Heart left ventricle (tissue), 16 donors: ENCODE data around the gene PGC. TPM values are rescaled to one million over a fixed set of nuclear protein-coding genes. Genes with fewer than 3 reads are reported as not detected.

Source experiments
- ATAC-seq, 4 donors: fragments of 200-7000 bp; cut with Tn5 transposase; one replicate each; pipeline ENCODE4 v1.9.1; 2020 to 2022; ENCODE audit warnings: moderate library complexity in 4 of 4, mild to moderate bottlenecking in 3 of 4, moderate number of reproducible peaks in 1 of 4
- DNase-seq, 5 donors: peaks; one replicate each; pipeline ENCODE4 v3.0.0-alpha.2; 2020
- H3K27ac ChIP-seq, 12 donors: fragments of 200-600 bp; sonication (generic) in 4 of 12; one replicate each; pipeline versions ENCODE4 v1.5.0 to v1.8.0; 2016 to 2022; ENCODE audit warnings: mild to moderate bottlenecking in 2 of 12
- H3K27me3 ChIP-seq, 9 donors: fragments of 200-600 bp; sonication (generic) in 2 of 9; one replicate each; pipeline versions ENCODE4 v1.5.1 to v1.8.0; 2016 to 2022; ENCODE audit warnings: mild to moderate bottlenecking in 3 of 9
- H3K36me3 ChIP-seq, 9 donors: fragments of 200-600 bp; sonication (generic) in 2 of 9; one replicate each; pipeline versions ENCODE4 v1.5.0 to v1.8.0; 2018 to 2022; ENCODE audit warnings: mild to moderate bottlenecking in 2 of 9
- H3K4me1 ChIP-seq, 12 donors: fragments of 200-600 bp; sonication (generic) in 4 of 12; one replicate each; pipeline versions ENCODE4 v1.5.0 to v1.8.0; 2016 to 2022; ENCODE audit warnings: mild to moderate bottlenecking in 3 of 12
- H3K4me3 ChIP-seq, 12 donors: fragments of 200-600 bp; sonication (generic) in 4 of 12; one replicate each; pipeline versions ENCODE4 v1.5.0 to v1.8.0; 2017 to 2022; ENCODE audit warnings: mild to moderate bottlenecking in 9 of 12, moderate library complexity in 4 of 12
- H3K9me3 ChIP-seq, 12 donors: fragments of 200-600 bp; sonication (generic) in 4 of 12; one replicate each; pipeline versions ENCODE4 v1.5.0 to v1.8.0; 2016 to 2022; ENCODE audit warnings: mild to moderate bottlenecking in 1 of 12
- CTCF ChIP-seq, 12 donors: fragments of 200-600 bp; sonication (generic) in 4 of 12; IDR thresholded peaks; one replicate each; pipeline versions ENCODE4 v1.5.0 to v1.8.0; 2018 to 2022; ENCODE audit warnings: antibody characterized with exemption in 12 of 12, mild to moderate bottlenecking in 5 of 12
- POLR2A ChIP-seq, 2 donors: fragments of 450-650 bp; IDR thresholded peaks; one replicate each; pipeline ENCODE4 v1.6.1; 2017; ENCODE audit warnings: antibody characterized with exemption in 2 of 2, mild to moderate bottlenecking in 2 of 2, moderate library complexity in 2 of 2
- WGBS, 4 donors: extraction: QIAGEN DNeasy Blood & Tissue Kit in 2 of 4; methylation state at CpG; one replicate each; pipeline versions ENCODE4 v1.1.5 to v1.1.7; 2013 to 2018; 5-methylcytosine and 5-hydroxymethylcytosine counted together
- intact Hi-C, 10 donors: fragments of 100-400 bp; cut with DNase I; formaldehyde crosslinking; loops; one replicate each; pipeline versions ENCODE4 v1.11.1 to v1.14.2; 2022
- polyA plus RNA-seq, 2 donors: library from polyadenylated mRNA; stranded (reverse); fragments of 200-250 nt; gene quantifications; one replicate each; pipeline ENCODE4 v1.2.3, GENCODE V29; 2013
- total RNA-seq, 9 donors: library from RNA; depleted of rRNA in 2 of 9; stranded (reverse); fragments of >200 nt in 2 of 9; fragmentation: NEBNext Ultra II Directional in 3 of 9; extraction: Animal tissue kit (Norgen Biotek cat#: 25700) in 3 of 9; gene quantifications; one replicate each; pipeline versions ENCODE4 v1.1.0 to v1.2.4, GENCODE V29; 2016 to 2023
- donor health status: ischemic (EF 13 %, LVEDD 7.1; RV severe dilation, severe dysfunction).
- donor health status: healthy with polysubstance abuse.
- donor health status: DM: no; HTN: yes; CAD: no.
- donor health status: DM: no; HTN: no; CAD: no.
- donor health status: ischemic (EF 25% LVEDD 6.9; RV normal size, moderate dysfunction).
- donor health status: ischemic (EF 25% LVEDD 5.7; RV mildly dilated, moderate dysfunction).
- donor health status: healthy.
- donor health status: DM: yes; HTN: yes; CAD: no.
- donor health status: ischemic (EF 35%, LVEDD 5.7; RV mildly dilated, moderate dysfunction).
- donor health status: nonischemic (EF 11% LVEDD 7.7; RV severe dilation, severe dysfunction).
- donor health status: DM: yes; HTN: yes; CAD: no.
- donor health status: PGD.
- donor health status: ischemic (EF 29% LVEDD 5.4; RV normal size, mild dysfunction).
- donor health status: nonischemic (EF 23%, LVEDD 6.1; RV moderate dilation, normal function).

Gene PGC
- total and polyA plus RNA-seq, 11 donors = 1.1 TPM; not detected in 10

GRCh38 chr6:41757271-41757670 lies 10.1 kb upstream of the PGC start:
- WGBS, 4 donors = 88 to 95% (median 93%) methylated on average over 5 to 6 of the region's 6 CpGs
- Histone ChIP-seq H3K36me3 (no peaks in the 10 kb centered on the region), H3K27me3 (no peaks in the 10 kb centered on the region), H3K9me3 (no peaks in the 10 kb centered on the region), H3K4me3 (no peak overlapping the region), H3K27ac (no peak overlapping the region), H3K4me1 (no peaks in the 10 kb centered on the region)
- no peak for DNase-seq
- ATAC-seq = no peak
- TF ChIP-seq POLR2A (IDR thresholded peaks at IDR 0.05) (no peak), CTCF (IDR thresholded peaks at IDR 0.05) (no peak)
- intact Hi-C loops = no loop called here

- Histone ChIP-seq H3K4me3 (no peak overlapping the region), H3K4me1 (no peaks in the 10 kb centered on the region), H3K36me3 (no peaks in the 10 kb centered on the region), H3K27me3 (no peaks in the 10 kb centered on the region), H3K9me3 (no peaks in the 10 kb centered on the region), H3K27ac (no peak overlapping the region)
- DNase-seq (peak in 1 of 5 donors; percentile 35), ATAC-seq (no peak)
- intact Hi-C loops = no loop called here
- WGBS, 4 donors = 64 to 72% (median 66%) methylated on average over 12 to 13 of the region's 13 CpGs
- TF ChIP-seq POLR2A (IDR thresholded peaks at IDR 0.05) = no peak
- TF ChIP-seq CTCF (IDR thresholded peaks at IDR 0.05) = no peak
These were observed 9.2 kb upstream of the PGC start for GRCh38 chr6:41756354-41756753.

- ATAC-seq (no peak), DNase-seq (no peak)
- Histone ChIP-seq H3K36me3 (no peaks in the 10 kb centered on the region), H3K9me3 (no peaks in the 10 kb centered on the region), H3K4me1 (no peaks in the 10 kb centered on the region), H3K4me3 (no peak overlapping the region), H3K27ac (no peak overlapping the region), H3K27me3 (no peaks in the 10 kb centered on the region)
- 80 to 85% (median 83%) methylated on average over 3 to 4 of the region's 4 CpGs for WGBS, 4 donors
- TF ChIP-seq CTCF (IDR thresholded peaks at IDR 0.05) (no peak), POLR2A (IDR thresholded peaks at IDR 0.05) (no peak)
- intact Hi-C loops = no loop called here
These were observed 8.7 kb upstream of the PGC start for GRCh38 chr6:41755895-41756294.

GRCh38 chr6:41750374-41750773 lies 3.2 kb upstream of the PGC start:
- no peak overlapping the region for H3K27ac ChIP-seq
- intact Hi-C loops = no loop called here
- DNase-seq = no peak
- H3K27me3 ChIP-seq = no peaks in the 10 kb centered on the region
- TF ChIP-seq CTCF (IDR thresholded peaks at IDR 0.05) (no peak), POLR2A (IDR thresholded peaks at IDR 0.05) (no peak)
- no peak overlapping the region for H3K4me3 ChIP-seq
- no peak for ATAC-seq
- H3K4me1 ChIP-seq = no peaks in the 10 kb centered on the region
- 97 to 99% (median 98%) methylated on average over 3 of the region's 3 CpGs for WGBS, 4 donors
- H3K9me3 ChIP-seq = no peaks in the 10 kb centered on the region
- H3K36me3 ChIP-seq = no peaks in the 10 kb centered on the region
